Activated CD8-positive, alpha-beta memory T cell treated with anti-CD3 and anti-CD28 coated beads, Interleukin-2, amount 50 U/mL, for 24 hours (primary cell): ENCODE data around the gene PANX3.

Source experiments
- DNase-seq: peaks from one replicate; pipeline ENCODE4 v3.0.0-alpha.2; 2020; ENCODE audit errors: extremely low read depth

Gene PANX3

GRCh38 chr11:124658501-124658900, 47.3 kb downstream of the PANX3 start:
- DNase-seq: no peak

DNA sequence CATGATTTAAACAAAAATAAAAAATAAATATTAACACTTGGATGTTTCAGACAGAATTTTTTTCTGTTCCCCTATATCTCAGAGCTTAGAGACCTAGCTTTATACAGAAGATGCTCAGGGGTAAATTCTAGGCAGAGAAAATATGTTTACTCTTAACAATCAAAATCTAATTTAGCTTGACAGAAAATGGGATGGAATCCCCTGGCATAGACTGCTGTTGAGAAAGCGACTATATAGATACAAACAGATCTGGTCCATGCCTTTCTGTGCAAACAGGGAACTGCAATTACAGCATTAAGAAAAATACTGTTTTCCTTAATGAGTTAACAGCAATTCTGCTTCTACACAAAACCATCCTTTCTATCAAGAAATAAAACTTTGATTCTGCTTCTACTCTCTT, 47.8 kb downstream of the PANX3 start:
- no peak for DNase-seq

- DNase-seq: no peak
Observed at GRCh38 chr11:124661553-124661952, 50.3 kb downstream of the PANX3 start.

- DNase-seq: no peak
Observed at GRCh38 chr11:124662106-124662505, 50.9 kb downstream of the PANX3 start.

DNA sequence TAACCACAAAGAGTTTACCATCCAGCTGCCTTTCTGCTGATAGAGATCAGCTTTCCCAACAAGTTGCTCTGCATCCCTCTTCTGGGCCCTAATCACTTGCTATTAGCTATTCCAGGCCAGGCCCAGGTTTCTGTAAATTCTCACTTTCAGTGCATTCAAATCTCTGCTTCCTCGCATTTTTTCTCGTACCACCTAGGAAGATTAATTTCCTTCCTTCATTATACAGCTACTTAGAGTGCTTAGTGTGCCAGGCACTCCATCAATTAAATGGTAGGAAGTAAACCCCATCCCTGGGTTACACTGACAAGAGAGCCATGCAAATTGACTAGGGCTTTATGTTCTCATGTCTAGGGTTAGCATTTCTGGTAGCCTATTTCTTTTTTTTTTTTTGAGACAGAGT, 52.6 kb downstream of the PANX3 start:
- no peak for DNase-seq

DNA sequence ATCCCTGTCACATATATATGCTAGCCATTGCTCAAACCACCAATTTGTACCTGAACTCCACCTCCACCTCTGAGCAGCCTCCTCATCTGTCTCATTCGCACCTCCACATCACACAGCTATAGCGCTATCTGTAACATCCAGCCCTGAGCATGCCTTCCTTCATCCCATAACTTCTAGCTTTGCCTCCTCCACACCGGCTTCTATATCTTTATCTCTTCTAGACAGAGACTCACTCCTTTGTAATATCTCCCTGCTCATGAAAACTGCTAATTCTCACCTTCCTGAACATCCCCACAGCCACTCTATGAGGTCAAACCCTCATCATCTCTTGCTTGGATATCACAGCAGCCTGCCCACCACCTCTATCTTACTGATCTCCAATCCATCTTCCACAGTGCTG, 56.4 kb downstream of the PANX3 start:
- DNase-seq: no peak

- DNase-seq: no peak
Observed at GRCh38 chr11:124669193-124669592, 58.0 kb downstream of the PANX3 start.
